Hepatocyte (in vitro differentiated cells): ENCODE measurements around the gene ZBTB38. TPM values are rescaled to one million over a fixed set of nuclear protein-coding genes. Genes with fewer than 3 reads are reported as not detected.
A peak's percentile ranks its signal among the peaks of the same experiment; 100 is the strongest.

ENCODE experiments used
- DNase-seq: peaks from one replicate; pipeline ENCODE4 v3.0.0-alpha.2; 2016; ENCODE audit warnings: low spot score
- H2AFZ ChIP-seq: fragments of 200-600 bp; sonication (generic); 2 replicates; pipeline ENCODE4 v1.6.0; 2016; ENCODE audit warnings: antibody characterized with exemption, mild to moderate bottlenecking
- H3K27ac ChIP-seq: fragments of 200-600 bp; sonication (generic); 2 replicates; pipeline ENCODE4 v1.5.1; 2016; ENCODE audit warnings: mild to moderate bottlenecking
- H3K27me3 ChIP-seq: fragments of 200-600 bp; sonication (generic); 2 replicates; pipeline ENCODE4 v1.6.1; 2016
- H3K36me3 ChIP-seq: fragments of 200-600 bp; sonication (generic); replicated peaks from 2 replicates; pipeline ENCODE4 v1.5.1; 2016; ENCODE audit warnings: low read depth; ENCODE audit not compliant: insufficient read depth
- H3K4me1 ChIP-seq: fragments of 200-600 bp; sonication (generic); 2 replicates; pipeline ENCODE4 v1.5.1; 2016; ENCODE audit warnings: mild to moderate bottlenecking, moderate library complexity; ENCODE audit not compliant: insufficient read depth
- H3K4me2 ChIP-seq: fragments of 200-600 bp; sonication (generic); 2 replicates; pipeline ENCODE4 v1.6.0; 2016
- H3K4me3 ChIP-seq: fragments of 200-600 bp; sonication (generic); 2 replicates; pipeline ENCODE4 v1.5.1; 2016; ENCODE audit warnings: mild to moderate bottlenecking
- H3K79me2 ChIP-seq: fragments of 200-600 bp; sonication (generic); 2 replicates; pipeline ENCODE4 v1.6.0; 2017; ENCODE audit warnings: mild to moderate bottlenecking
- H3K9me2 ChIP-seq: fragments of 200-600 bp; sonication (generic); replicated peaks from 2 replicates; pipeline ENCODE4 v1.6.0; 2017; ENCODE audit warnings: mild to moderate bottlenecking; ENCODE audit not compliant: insufficient read depth
- H3K9me3 ChIP-seq: fragments of 200-600 bp; sonication (generic); 2 replicates; pipeline ENCODE4 v1.5.1; 2016; ENCODE audit warnings: low read depth, mild to moderate bottlenecking
- H4K20me1 ChIP-seq: fragments of 200-600 bp; sonication (generic); 2 replicates; pipeline ENCODE4 v1.6.0; 2016; ENCODE audit warnings: mild to moderate bottlenecking; ENCODE audit not compliant: insufficient read depth, poor library complexity, severe bottlenecking
- CTCF ChIP-seq: fragments of 200-600 bp; sonication (generic); IDR thresholded peaks from 2 replicates; pipeline ENCODE4 v1.5.1; 2016; ENCODE audit warnings: antibody characterized with exemption, mild to moderate bottlenecking; ENCODE audit not compliant: poor library complexity
- EZH2 ChIP-seq: fragments of 200-600 bp; sonication (generic); IDR thresholded peaks from 2 replicates; pipeline ENCODE4 v1.6.1; 2016; ENCODE audit warnings: antibody characterized with exemption, mild to moderate bottlenecking, borderline replicate concordance
- EZH2phosphoT487 ChIP-seq: fragments of 200-600 bp; sonication (generic); IDR thresholded peaks from one replicate; pipeline ENCODE4 v1.6.1; 2018; ENCODE audit warnings: antibody characterized with exemption, mild to moderate bottlenecking, low read depth, moderate library complexity; ENCODE audit not compliant: unreplicated experiment, severe bottlenecking
- WGBS: methylation state at CpG from one replicate; pipeline ENCODE4 v1.1.6; 2016; ENCODE audit warnings: low lambda C conversion rate; ENCODE audit errors: missing lambda C conversion rate; 5-methylcytosine and 5-hydroxymethylcytosine counted together
- polyA plus RNA-seq: library from polyadenylated mRNA; unstranded; fragments of >200 nt; fragmentation: Nextera tagmentation; extraction: Ambion mirVana; gene quantifications from 2 replicates; pipeline ENCODE4 v1.2.1, GENCODE V29; 2016
- total RNA-seq: library from RNA; depleted of rRNA; stranded (reverse); fragments of >200 nt; gene quantifications from 2 replicates; pipeline ENCODE4 v1.2.3, GENCODE V29; 2014

Gene ZBTB38
- total and polyA plus RNA-seq, 2 experiments from 2014 or later = 31.6 to 122 TPM

- H3K9me3 ChIP-seq = no peaks in the 10 kb centered on the region
- no peaks in the 10 kb centered on the region for H4K20me1 ChIP-seq
- no peak overlapping the region for H3K4me2 ChIP-seq
- no peaks in the 10 kb centered on the region for H3K9me2 ChIP-seq
- 93% methylated on average over 5 of the region's 5 CpGs for WGBS
- no peaks in the 10 kb centered on the region for H3K27me3 ChIP-seq
- H2AFZ ChIP-seq = no peak overlapping the region
- H3K36me3 ChIP-seq = peaks cover 8% of the 10 kb centered on the region
- DNase-seq = no peak
- H3K27ac ChIP-seq = peak overlapping the region; percentile 71
- TF ChIP-seq EZH2 (no peak), EZH2phosphoT487 (no peak), CTCF (no peak)
- H3K4me1 ChIP-seq = peaks cover 17% of the 10 kb centered on the region
- no peak overlapping the region for H3K4me3 ChIP-seq
- no peaks in the 10 kb centered on the region for H3K79me2 ChIP-seq
These were observed 24.1 kb downstream of the ZBTB38 start for GRCh38 chr3:141392416-141392815.

DNA sequence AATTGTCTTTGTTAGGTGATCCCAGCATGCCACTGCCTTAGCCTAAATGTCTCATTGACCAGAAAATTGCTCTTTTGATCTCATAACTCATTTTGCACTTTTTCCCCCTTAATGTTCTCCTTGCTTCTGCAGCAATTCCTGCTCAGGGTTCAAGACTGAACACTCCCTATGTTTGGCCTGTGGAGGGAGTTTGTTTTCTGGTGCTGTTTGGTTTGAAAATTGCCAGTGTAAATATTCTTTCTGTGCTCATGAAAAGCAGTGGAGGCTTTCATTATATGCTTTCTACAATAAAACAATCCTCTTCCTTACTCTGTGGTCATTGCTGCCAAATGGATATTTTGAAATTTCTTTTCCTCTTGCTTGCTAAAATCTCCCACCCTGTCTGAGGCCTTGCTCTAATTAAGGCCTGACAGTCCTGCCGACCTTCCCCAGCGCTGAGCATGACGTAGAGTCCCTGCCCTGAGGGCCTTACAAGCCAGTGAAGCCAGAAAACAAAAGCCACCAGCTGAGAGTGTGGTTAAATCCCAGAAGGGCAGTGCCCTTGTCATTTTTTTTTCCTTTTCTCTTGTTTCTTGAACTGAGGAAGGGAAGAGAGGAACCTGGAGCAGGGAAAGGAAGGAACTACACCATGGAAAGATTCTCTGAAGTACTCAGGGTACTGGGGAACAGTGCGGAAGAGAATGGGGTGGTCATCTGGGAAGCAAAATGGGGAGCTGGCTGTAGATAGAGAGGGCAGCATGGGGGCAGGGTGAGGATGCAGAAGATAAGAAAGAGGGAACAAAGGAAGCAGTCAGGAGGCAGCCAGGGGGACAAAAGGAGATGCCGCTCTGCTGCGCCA is 24.8 kb downstream of the ZBTB38 start:
- TF ChIP-seq EZH2 = no peak
- TF ChIP-seq CTCF = peak; percentile 7
- no peak for TF ChIP-seq EZH2phosphoT487
- Histone ChIP-seq H3K27ac (peak overlapping the region; percentile 71), H3K9me2 (no peaks in the 10 kb centered on the region), H3K27me3 (no peaks in the 10 kb centered on the region), H3K4me3 (no peak overlapping the region), H2AFZ (no peak overlapping the region), H3K4me1 (peaks cover 17% of the 10 kb centered on the region), H3K4me2 (no peak overlapping the region), H3K79me2 (no peaks in the 10 kb centered on the region), H4K20me1 (no peaks in the 10 kb centered on the region), H3K9me3 (no peaks in the 10 kb centered on the region), H3K36me3 (peaks cover 8% of the 10 kb centered on the region)
- 71% methylated on average over 6 of the region's 6 CpGs for WGBS
- no peak for DNase-seq

DNA sequence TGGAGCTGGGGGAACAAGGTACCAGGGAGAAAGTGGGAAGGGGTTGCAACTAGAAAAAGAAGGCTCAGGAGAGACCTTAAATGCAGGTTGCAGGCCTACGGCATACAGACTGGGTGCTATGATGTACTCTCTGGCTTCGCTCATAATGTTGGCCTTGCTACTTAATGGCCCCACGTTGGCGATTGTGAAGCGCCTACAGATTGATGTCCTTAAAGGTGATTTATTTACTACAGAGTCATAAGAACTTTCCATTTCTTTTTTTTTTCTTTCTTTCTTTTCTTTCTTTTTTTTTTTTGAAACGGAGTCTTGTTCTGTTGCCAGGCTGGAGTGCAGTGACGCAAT is 25.4 kb downstream of the ZBTB38 start:
- Histone ChIP-seq H2AFZ (no peak overlapping the region), H3K4me2 (no peak overlapping the region), H3K27ac (peak overlapping the region; percentile 71), H3K27me3 (no peaks in the 10 kb centered on the region), H3K4me3 (no peak overlapping the region), H3K36me3 (peaks cover 8% of the 10 kb centered on the region), H3K9me3 (no peaks in the 10 kb centered on the region), H4K20me1 (no peaks in the 10 kb centered on the region), H3K9me2 (no peaks in the 10 kb centered on the region), H3K4me1 (peaks cover 17% of the 10 kb centered on the region), H3K79me2 (no peaks in the 10 kb centered on the region)
- 93% methylated on average over 7 of the region's 7 CpGs for WGBS
- no peak for TF ChIP-seq EZH2
- no peak for TF ChIP-seq EZH2phosphoT487
- no peak for TF ChIP-seq CTCF
- no peak for DNase-seq
